Activated T-helper 2 cell treated with anti-CD3 and anti-CD28 coated beads, Interferon-gamma antibody, Interleukin-2, Interleukin-4, amounts not matched to agents 10 μg/mL and 5 μg/mL and 100 μg/mL, durations not matched to agents 14 hours and 24 hours and 36 hours (primary cell): ENCODE measurements around the gene WDR43. TPM values are rescaled to one million over a fixed set of nuclear protein-coding genes. Genes with fewer than 3 reads are reported as not detected.

Experiments
- DNase-seq: peaks from one replicate; pipeline ENCODE4 v3.0.0; 2021; ENCODE audit warnings: low spot score
- H3K27ac Mint-ChIP-seq: one replicate; pipeline ENCODE4 v1.8.0; 2021; ENCODE audit warnings: mixed read lengths
- H3K27me3 Mint-ChIP-seq: one replicate; pipeline ENCODE4 v1.8.0; 2021; ENCODE audit warnings: low read depth, mixed read lengths
- H3K36me3 Mint-ChIP-seq: one replicate; pipeline ENCODE4 v1.8.0; 2021; ENCODE audit warnings: low read depth, mixed read lengths
- H3K4me1 Mint-ChIP-seq: one replicate; pipeline ENCODE4 v1.8.0; 2021; ENCODE audit warnings: low read depth, mixed read lengths
- H3K4me3 Mint-ChIP-seq: one replicate; pipeline ENCODE4 v1.8.0; 2021; ENCODE audit warnings: low read depth, mild to moderate bottlenecking, moderate library complexity, mixed read lengths
- H3K9me3 Mint-ChIP-seq: one replicate; pipeline ENCODE4 v1.8.0; 2021; ENCODE audit warnings: mixed read lengths
- intact Hi-C: fragments of 100-400 bp; cut with micrococcal nuclease; formaldehyde crosslinking; loops from one replicate; pipeline ENCODE4 v1.15.1; 2023
- total RNA-seq: library from RNA; stranded (reverse); gene quantifications from 2 replicates; pipeline ENCODE4 v1.2.3, GENCODE V29; 2022

The WDR43 gene
- total RNA-seq, 1 donor from 2014 or later: 128 TPM

DNA sequence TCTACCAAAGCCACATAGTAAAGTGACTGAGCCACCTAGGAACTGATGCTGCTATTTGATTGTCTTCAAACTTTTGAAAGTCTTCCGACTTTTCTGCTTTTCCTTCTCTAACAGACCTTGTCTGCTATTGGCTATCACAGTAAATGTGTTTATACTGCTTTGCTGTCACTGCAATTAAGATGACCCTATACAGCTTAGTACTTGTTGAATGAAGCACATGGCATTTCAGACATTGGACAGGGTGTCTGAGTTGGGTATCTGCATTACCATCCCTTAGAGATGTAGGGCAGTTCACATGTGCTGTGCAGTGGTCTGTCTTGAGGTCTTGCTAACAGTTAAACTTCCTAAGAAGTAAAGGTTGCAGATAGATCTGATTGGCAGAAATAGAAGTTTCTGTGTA, 3.6 kb downstream of the WDR43 start:
- Mint-ChIP-seq H3K36me3 (peaks cover 63% of the 10 kb centered on the region), H3K27me3 (peaks cover 1% of the 10 kb centered on the region), H3K27ac (no peak overlapping the region), H3K4me1 (peaks cover 51% of the 10 kb centered on the region), H3K4me3 (peak overlapping the region; percentile 50), H3K9me3 (no peaks in the 10 kb centered on the region)
- no peak for DNase-seq
- intact Hi-C loops: loop anchor here (5.0 to 10.0 kb wide), 2 partner anchors 86 to 217 kb away; partner anchors contain the start of genes CLIP4 and SPDYA

DNA sequence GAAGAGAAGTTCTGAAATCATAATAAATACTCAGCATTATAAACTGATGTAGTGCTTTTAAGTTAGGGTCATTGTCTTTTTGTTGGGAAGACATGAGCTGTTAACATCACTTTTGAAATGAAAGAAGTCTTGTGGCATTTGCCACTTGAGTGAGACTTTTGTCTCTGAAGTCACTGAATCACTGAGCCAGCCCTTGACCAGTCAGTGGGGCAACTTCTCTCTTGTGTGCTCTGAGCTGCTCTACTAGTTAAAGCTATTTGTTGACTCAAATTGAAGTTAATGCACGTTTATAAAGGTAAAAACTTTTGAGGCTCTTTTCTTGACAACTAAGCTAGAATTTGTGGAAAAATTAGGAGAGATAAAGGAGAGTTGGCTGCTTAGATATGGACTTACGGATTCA, 6.7 kb downstream of the WDR43 start:
- intact Hi-C loops: no loop called here
- peaks cover 49% of the 10 kb centered on the region for H3K4me1 Mint-ChIP-seq
- DNase-seq: no peak
- no peak overlapping the region for H3K27ac Mint-ChIP-seq
- no peaks in the 10 kb centered on the region for H3K9me3 Mint-ChIP-seq
- no peak overlapping the region for H3K4me3 Mint-ChIP-seq
- no peaks in the 10 kb centered on the region for H3K27me3 Mint-ChIP-seq
- peaks cover 79% of the 10 kb centered on the region for H3K36me3 Mint-ChIP-seq

- no peaks in the 10 kb centered on the region for H3K27me3 Mint-ChIP-seq
- no peak for DNase-seq
- H3K36me3 Mint-ChIP-seq: peaks cover 80% of the 10 kb centered on the region
- no peak overlapping the region for H3K27ac Mint-ChIP-seq
- H3K4me1 Mint-ChIP-seq: peaks cover 44% of the 10 kb centered on the region
- no peak overlapping the region for H3K4me3 Mint-ChIP-seq
- no peaks in the 10 kb centered on the region for H3K9me3 Mint-ChIP-seq
- intact Hi-C loops: no loop called here
These were observed 7.4 kb downstream of the WDR43 start for GRCh38 chr2:28901841-28902240.

GRCh38 chr2:28902584-28902983, 8.1 kb downstream of the WDR43 start:
- DNase-seq: no peak
- no peak overlapping the region for H3K4me3 Mint-ChIP-seq
- peaks cover 81% of the 10 kb centered on the region for H3K36me3 Mint-ChIP-seq
- intact Hi-C loops: no loop called here
- peaks cover 38% of the 10 kb centered on the region for H3K4me1 Mint-ChIP-seq
- no peaks in the 10 kb centered on the region for H3K27me3 Mint-ChIP-seq
- no peak overlapping the region for H3K27ac Mint-ChIP-seq
- no peaks in the 10 kb centered on the region for H3K9me3 Mint-ChIP-seq

DNA sequence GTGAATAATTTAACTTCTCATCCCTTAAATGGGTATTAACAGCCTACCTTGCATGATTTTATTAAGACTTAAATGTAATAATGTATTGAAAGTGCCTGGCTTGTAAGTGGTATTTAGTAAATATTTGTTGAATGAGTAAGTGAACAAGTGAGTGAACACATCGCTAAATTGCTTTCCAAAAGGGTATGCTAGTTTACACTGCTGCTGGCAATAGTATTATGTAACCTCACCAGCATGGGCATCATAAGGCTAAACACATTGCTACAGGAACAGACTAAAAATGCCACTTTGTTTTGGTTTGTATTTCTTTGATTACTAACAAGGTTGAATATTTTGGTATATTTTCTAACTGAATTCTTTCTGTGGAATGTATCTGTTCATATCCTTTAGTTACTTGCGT, 9.8 kb downstream of the WDR43 start:
- no peaks in the 10 kb centered on the region for H3K27me3 Mint-ChIP-seq

GRCh38 chr2:28904802-28905457, 10.5 kb downstream of the WDR43 start:
- no peaks in the 10 kb centered on the region for H3K27me3 Mint-ChIP-seq
- H3K36me3 Mint-ChIP-seq: peaks cover 90% of the 10 kb centered on the region
- intact Hi-C loops: loop anchor here (5.0 kb wide), 1 partner anchor 37 kb away; no protein-coding TSS in a partner anchor
- DNase-seq: no peak
- H3K4me1 Mint-ChIP-seq: peaks cover 16% of the 10 kb centered on the region
- H3K4me3 Mint-ChIP-seq: no peak overlapping the region
- H3K27ac Mint-ChIP-seq: peak overlapping the region; percentile 23
- H3K9me3 Mint-ChIP-seq: no peaks in the 10 kb centered on the region

More for the DNA sequence above, 9.8 kb downstream of the WDR43 start:
- Mint-ChIP-seq H3K9me3 (no peaks in the 10 kb centered on the region), H3K27ac (no peak overlapping the region), H3K4me1 (peaks cover 22% of the 10 kb centered on the region), H3K36me3 (peaks cover 85% of the 10 kb centered on the region), H3K4me3 (no peak overlapping the region)
- no peak for DNase-seq
- intact Hi-C loops: no loop called here

- Mint-ChIP-seq H3K36me3 (peaks cover 93% of the 10 kb centered on the region), H3K4me3 (no peak overlapping the region), H3K27ac (peak overlapping the region; percentile 1), H3K9me3 (no peaks in the 10 kb centered on the region), H3K4me1 (peaks cover 18% of the 10 kb centered on the region), H3K27me3 (no peaks in the 10 kb centered on the region)
- no peak for DNase-seq
- intact Hi-C loops: loop anchor here (5.0 kb wide), 1 partner anchor 37 kb away; no protein-coding TSS in a partner anchor
These were observed 11.1 kb downstream of the WDR43 start for GRCh38 chr2:28905533-28905932.

- Mint-ChIP-seq H3K4me3 (no peak overlapping the region), H3K36me3 (peaks cover 85% of the 10 kb centered on the region), H3K9me3 (no peaks in the 10 kb centered on the region), H3K27ac (no peak overlapping the region), H3K27me3 (no peaks in the 10 kb centered on the region), H3K4me1 (peaks cover 10% of the 10 kb centered on the region)
- intact Hi-C loops: loop anchor here (5.0 kb wide), 1 partner anchor 36 kb away; no protein-coding TSS in a partner anchor
- no peak for DNase-seq
These were observed 11.9 kb downstream of the WDR43 start for GRCh38 chr2:28906376-28906775.

DNA sequence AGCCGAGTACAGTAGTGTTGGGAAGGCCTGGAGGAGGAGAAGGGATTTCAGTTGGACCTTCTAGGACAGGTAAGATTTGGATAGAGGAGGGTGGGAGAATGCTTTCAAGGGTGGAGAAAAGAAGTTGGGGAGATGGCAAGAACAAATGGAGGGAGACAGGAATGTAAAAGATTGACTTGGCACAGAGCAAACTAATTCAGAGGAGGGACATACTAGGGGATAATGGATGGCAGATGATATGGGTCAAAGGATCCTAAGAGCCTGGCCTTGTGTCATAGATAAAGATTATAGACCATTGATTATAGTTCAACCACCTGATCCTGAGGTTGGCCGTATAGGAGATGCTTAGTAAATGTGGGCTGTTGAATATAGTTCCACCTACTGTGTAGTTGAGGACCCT, 12.4 kb downstream of the WDR43 start:
- intact Hi-C loops: loop anchor here (5.0 kb wide), 1 partner anchor 35 kb away; no protein-coding TSS in a partner anchor
- no peak for DNase-seq
- Mint-ChIP-seq H3K27ac (no peak overlapping the region), H3K9me3 (no peaks in the 10 kb centered on the region), H3K27me3 (no peaks in the 10 kb centered on the region), H3K4me1 (peaks cover 8% of the 10 kb centered on the region), H3K36me3 (peaks cover 82% of the 10 kb centered on the region), H3K4me3 (no peak overlapping the region)

DNA sequence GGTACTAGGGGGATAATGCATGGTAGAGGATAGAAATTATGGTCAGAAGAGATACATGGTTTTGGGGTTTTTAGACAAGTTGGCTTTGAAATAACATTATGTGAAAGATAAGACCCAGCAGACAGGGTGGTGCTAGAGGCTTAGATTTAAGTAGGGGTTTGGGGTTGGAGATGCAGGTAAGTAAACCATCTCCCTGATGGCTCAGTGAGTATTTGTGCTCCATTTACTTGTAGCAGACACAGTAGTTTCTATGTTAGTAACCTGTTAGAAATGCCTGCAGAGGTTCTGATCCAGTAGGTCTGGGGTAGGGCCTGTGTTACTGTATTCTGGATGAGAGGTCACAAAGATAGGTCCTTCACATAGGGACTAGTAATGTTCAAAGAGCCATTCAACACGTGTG, 13.7 kb downstream of the WDR43 start:
- Mint-ChIP-seq H3K27me3 (no peaks in the 10 kb centered on the region), H3K36me3 (peaks cover 78% of the 10 kb centered on the region), H3K9me3 (no peaks in the 10 kb centered on the region), H3K4me1 (peaks cover 10% of the 10 kb centered on the region), H3K4me3 (no peak overlapping the region), H3K27ac (no peak overlapping the region)
- no peak for DNase-seq
- intact Hi-C loops: loop anchor here (5.0 kb wide), 1 partner anchor 34 kb away; no protein-coding TSS in a partner anchor

- no peak for DNase-seq
- intact Hi-C loops: loop anchor here (5.0 kb wide), 1 partner anchor 32 kb away; no protein-coding TSS in a partner anchor
- Mint-ChIP-seq H3K4me1 (peaks cover 8% of the 10 kb centered on the region), H3K4me3 (no peak overlapping the region), H3K36me3 (peaks cover 78% of the 10 kb centered on the region), H3K27me3 (no peaks in the 10 kb centered on the region), H3K9me3 (no peaks in the 10 kb centered on the region), H3K27ac (no peak overlapping the region)
These were observed 15.3 kb downstream of the WDR43 start for GRCh38 chr2:28909655-28910353.

DNA sequence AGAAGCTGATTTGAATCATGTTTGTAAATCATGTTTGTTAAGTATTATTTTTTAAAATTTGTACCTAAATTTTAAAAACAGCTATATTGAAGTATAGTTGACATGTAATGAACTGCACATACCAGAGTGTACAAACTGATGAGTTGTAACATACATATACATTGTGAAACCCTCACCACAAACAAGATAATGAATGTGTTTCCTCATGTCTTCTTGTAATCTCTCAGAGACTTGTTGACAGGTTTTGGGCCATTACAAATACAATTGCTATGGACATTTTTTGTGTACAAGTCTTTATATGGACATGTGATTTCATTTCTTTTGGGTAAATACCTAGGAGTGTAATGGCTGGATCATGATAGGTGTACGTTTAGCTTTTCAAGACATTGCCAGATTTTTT, 21.5 kb downstream of the WDR43 start:
- Mint-ChIP-seq H3K9me3 (no peaks in the 10 kb centered on the region), H3K4me1 (peaks cover 12% of the 10 kb centered on the region), H3K36me3 (peaks cover 65% of the 10 kb centered on the region), H3K27ac (no peak overlapping the region), H3K4me3 (no peak overlapping the region), H3K27me3 (no peaks in the 10 kb centered on the region)
- intact Hi-C loops: no loop called here
- no peak for DNase-seq

DNA sequence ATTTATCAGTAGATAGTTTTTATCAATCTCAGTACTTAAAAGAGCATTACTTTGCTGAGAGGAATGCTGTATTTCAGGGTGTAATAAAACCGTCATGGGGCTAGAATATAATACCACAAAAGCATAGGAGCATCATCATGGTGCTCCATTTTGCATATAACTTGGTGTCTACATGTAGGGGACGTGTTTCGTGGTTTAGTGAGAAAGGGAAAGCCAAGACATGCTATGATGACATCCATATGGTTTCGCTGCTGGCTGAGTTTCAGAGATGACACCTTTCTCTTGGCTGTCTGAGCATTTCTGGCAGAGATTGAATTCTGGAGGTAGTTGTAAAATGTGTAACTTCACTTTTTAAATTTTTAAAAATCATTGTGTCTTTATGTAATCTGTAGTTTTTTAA, 32.4 kb downstream of the WDR43 start:
- H3K9me3 Mint-ChIP-seq: no peaks in the 10 kb centered on the region
- H3K4me1 Mint-ChIP-seq: peaks cover 1% of the 10 kb centered on the region
- H3K27me3 Mint-ChIP-seq: no peaks in the 10 kb centered on the region
- H3K4me3 Mint-ChIP-seq: no peak overlapping the region
- H3K27ac Mint-ChIP-seq: no peak overlapping the region
- DNase-seq: no peak
- intact Hi-C loops: no loop called here
- H3K36me3 Mint-ChIP-seq: peaks cover 95% of the 10 kb centered on the region
